Upper lobe of right lung (tissue), 1 donor: Measurements from ENCODE around the gene PAPOLG. TPM values are rescaled to one million over a fixed set of nuclear protein-coding genes. Genes with fewer than 3 reads are reported as not detected.

ENCODE experiments used
- ATAC-seq: fragments of 200-7000 bp; cut with Tn5 transposase; one replicate; pipeline ENCODE4 v1.9.1; 2020; ENCODE audit warnings: mild to moderate bottlenecking, moderate library complexity
- DNase-seq: peaks from one replicate; pipeline ENCODE4 v3.0.0-alpha.2; 2020
- H3K27ac ChIP-seq: fragments of 200-600 bp; one replicate; pipeline ENCODE4 v1.8.0; 2022
- H3K27me3 ChIP-seq: fragments of 200-600 bp; one replicate; pipeline ENCODE4 v1.8.0; 2022; ENCODE audit warnings: mild to moderate bottlenecking
- H3K36me3 ChIP-seq: fragments of 200-600 bp; one replicate; pipeline ENCODE4 v1.8.0; 2022
- H3K4me1 ChIP-seq: fragments of 200-600 bp; one replicate; pipeline ENCODE4 v1.8.0; 2022
- H3K4me3 ChIP-seq: fragments of 200-600 bp; one replicate; pipeline ENCODE4 v1.8.0; 2022; ENCODE audit warnings: mild to moderate bottlenecking
- H3K9me3 ChIP-seq: fragments of 200-600 bp; one replicate; pipeline ENCODE4 v1.8.0; 2022
- CTCF ChIP-seq: fragments of 200-600 bp; IDR thresholded peaks from one replicate; pipeline ENCODE4 v1.8.0; 2022; ENCODE audit warnings: antibody characterized with exemption
- intact Hi-C: fragments of 100-400 bp; cut with DNase I; formaldehyde crosslinking; loops from one replicate; pipeline ENCODE4 v1.11.0; 2022
- total RNA-seq: library from RNA; stranded (reverse); fragmentation: NEBNext Ultra II Directional; extraction: Animal tissue kit (Norgen Biotek cat#: 25700); gene quantifications from one replicate; pipeline ENCODE4 v1.2.1, GENCODE V29; 2021
- donor health status: DM: no; HTN: yes; CAD: no; lungs with severe emphysema.

Gene PAPOLG
- total RNA-seq, 1 donor from 2014 or later: 13.3 TPM

- Histone ChIP-seq H3K27me3 (no peaks in the 10 kb centered on the region), H3K27ac (no peak overlapping the region), H3K4me3 (no peak overlapping the region), H3K9me3 (no peaks in the 10 kb centered on the region), H3K4me1 (no peaks in the 10 kb centered on the region), H3K36me3 (no peaks in the 10 kb centered on the region)
- no peak for TF ChIP-seq CTCF
- no peak for ATAC-seq
- DNase-seq: no peak
- intact Hi-C loops: no loop called here
Measured at GRCh38 chr2:60840880-60841279, 84.8 kb downstream of the PAPOLG start.

- no peak for ATAC-seq
- Histone ChIP-seq H3K9me3 (no peaks in the 10 kb centered on the region), H3K27me3 (no peaks in the 10 kb centered on the region), H3K36me3 (no peaks in the 10 kb centered on the region), H3K4me3 (no peak overlapping the region), H3K4me1 (no peaks in the 10 kb centered on the region), H3K27ac (no peak overlapping the region)
- intact Hi-C loops: no loop called here
- DNase-seq: no peak
- no peak for TF ChIP-seq CTCF
Measured at GRCh38 chr2:60843006-60843405, 86.9 kb downstream of the PAPOLG start.

GRCh38 chr2:60844105-60844504 lies 88.0 kb downstream of the PAPOLG start:
- Histone ChIP-seq H3K9me3 (no peaks in the 10 kb centered on the region), H3K27me3 (no peaks in the 10 kb centered on the region), H3K27ac (no peak overlapping the region), H3K4me3 (no peak overlapping the region), H3K36me3 (no peaks in the 10 kb centered on the region), H3K4me1 (no peaks in the 10 kb centered on the region)
- ATAC-seq (no peak), DNase-seq (no peak)
- intact Hi-C loops: no loop called here
- TF ChIP-seq CTCF: no peak

- H3K27ac ChIP-seq: no peak overlapping the region
- no peak for ATAC-seq
- no peaks in the 10 kb centered on the region for H3K9me3 ChIP-seq
- no peaks in the 10 kb centered on the region for H3K27me3 ChIP-seq
- H3K4me3 ChIP-seq: no peak overlapping the region
- no peaks in the 10 kb centered on the region for H3K36me3 ChIP-seq
- no peak for DNase-seq
- TF ChIP-seq CTCF: no peak
- intact Hi-C loops: no loop called here
- no peaks in the 10 kb centered on the region for H3K4me1 ChIP-seq
Measured at GRCh38 chr2:60847854-60848253, 91.8 kb downstream of the PAPOLG start.

Other genes starting within 250 kb of the PAPOLG start
- 10.3 TPM for gene BCL11A, start 202.6 kb upstream of the PAPOLG start, total RNA-seq
- 29.1 TPM for gene REL, start 125.3 kb downstream of the PAPOLG start, total RNA-seq